ENCODE measurements around the gene TOB1.

TOB1 gene

GRCh38 chr17:50866261-50866949 lies at the start of gene TOB1:
TOB1 (minus strand) TSS chr17:50866354; CDS start chr17:50864017, 2,337 bp downstream.
- DNase-seq (ENCODE audit: low spot score), result peak; percentile 77

- DNase-seq (ENCODE audit: low spot score), result no peak
Observed at GRCh38 chr17:50914505-50915063, 48.4 kb upstream of the TOB1 start.

- DNase-seq (ENCODE audit: low spot score), result no peak
Observed at GRCh38 chr17:50913120-50913519, 47.0 kb upstream of the TOB1 start.

GRCh38 chr17:50911890-50912289 lies 45.7 kb upstream of the TOB1 start:
- DNase-seq (ENCODE audit: low spot score), result no peak

GRCh38 chr17:50911450-50911849 lies 45.3 kb upstream of the TOB1 start:
- no peak for DNase-seq (ENCODE audit: low spot score)

GRCh38 chr17:50909765-50910605 lies 43.8 kb upstream of the TOB1 start:
- no peak for DNase-seq (ENCODE audit: low spot score)

GRCh38 chr17:50908860-50909764 lies 43.0 kb upstream of the TOB1 start:
- DNase-seq (ENCODE audit: low spot score), result peak; percentile 35

- DNase-seq (ENCODE audit: low spot score), result no peak
Observed at GRCh38 chr17:50908140-50908859, 42.1 kb upstream of the TOB1 start.

GRCh38 chr17:50906443-50906842 lies 40.3 kb upstream of the TOB1 start:
- no peak for DNase-seq (ENCODE audit: low spot score)

- DNase-seq (ENCODE audit: low spot score), result no peak
Observed at GRCh38 chr17:50905460-50905803, 39.3 kb upstream of the TOB1 start.

GRCh38 chr17:50904518-50905459 lies 38.6 kb upstream of the TOB1 start:
- DNase-seq (ENCODE audit: low spot score), result no peak

- DNase-seq (ENCODE audit: low spot score), result no peak
Observed at GRCh38 chr17:50903604-50904517, 37.7 kb upstream of the TOB1 start.

- no peak for DNase-seq (ENCODE audit: low spot score)
Observed at GRCh38 chr17:50902372-50903353, 36.5 kb upstream of the TOB1 start.

GRCh38 chr17:50900383-50900892 lies 34.3 kb upstream of the TOB1 start:
- no peak for DNase-seq (ENCODE audit: low spot score)

GRCh38 chr17:50899559-50900319 lies 33.6 kb upstream of the TOB1 start:
- no peak for DNase-seq (ENCODE audit: low spot score)

GRCh38 chr17:50899005-50899460 lies 32.9 kb upstream of the TOB1 start:
- no peak for DNase-seq (ENCODE audit: low spot score)
